HepG2 (cell line): Measurements from ENCODE around the gene ETF1. TPM values are rescaled to one million over a fixed set of nuclear protein-coding genes. Genes with fewer than 3 reads are reported as not detected.
A peak's percentile ranks its signal among the peaks of the same experiment; 100 is the strongest.

Experiments used
- CBFB ChIP-seq: sonication (generic); formaldehyde crosslinking; IDR thresholded peaks from 2 replicates; pipeline ENCODE4 v1.4.0; 2020; ENCODE audit warnings: missing genetic modification reagents
- CCDC6 ChIP-seq: sonication (generic); formaldehyde crosslinking; IDR thresholded peaks from 2 replicates; pipeline ENCODE4 v1.8.1; 2022; ENCODE audit warnings: mild to moderate bottlenecking, missing genetic modification reagents, moderate library complexity
- CENPT ChIP-seq: sonication (generic); formaldehyde crosslinking; IDR thresholded peaks from 2 replicates; pipeline ENCODE4 v1.8.0; 2022; ENCODE audit warnings: low read depth, mild to moderate bottlenecking, moderate library complexity, missing genetic modification reagents
- ELF4 ChIP-seq: sonication (generic); formaldehyde crosslinking; IDR thresholded peaks from 2 replicates; pipeline ENCODE4 v1.5.0; 2020; ENCODE audit warnings: missing genetic modification reagents, mild to moderate bottlenecking, moderate library complexity, borderline replicate concordance
- EP300 ChIP-seq, 3 experiments: sonication (generic) in 1 of 3; formaldehyde crosslinking in 1 of 3; IDR thresholded peaks; 2 replicates each; pipeline versions ENCODE4 v1.5.1 to v1.6.1; 2011 to 2020; ENCODE audit warnings: low read depth in 2 of 3, low read length in 2 of 3, borderline replicate concordance in 1 of 3, improper control_type of control experiment in 1 of 3, mild to moderate bottlenecking in 1 of 3, missing genetic modification reagents in 1 of 3, moderate library complexity in 1 of 3
- HOXD1 ChIP-seq: sonication (generic); formaldehyde crosslinking; IDR thresholded peaks from 2 replicates; pipeline ENCODE4 v1.5.0; 2020; ENCODE audit warnings: missing genetic modification reagents
- JARID2 ChIP-seq: sonication (generic); formaldehyde crosslinking; IDR thresholded peaks from 2 replicates; pipeline ENCODE4 v1.8.1; 2023; ENCODE audit warnings: missing genetic modification reagents, inconsistent platforms; ENCODE audit not compliant: insufficient replicate concordance
- JUND ChIP-seq: sonication (generic); formaldehyde crosslinking; IDR thresholded peaks from 2 replicates; pipeline ENCODE4 v1.8.0; 2022; ENCODE audit warnings: mild to moderate bottlenecking, missing genetic modification reagents
- MXD4 ChIP-seq: IDR thresholded peaks from 2 replicates; pipeline ENCODE4 v1.6.1; 2016; ENCODE audit warnings: mild to moderate bottlenecking, missing biosample characterization, missing genetic modification reagents
- NCOA5 ChIP-seq: sonication (generic); formaldehyde crosslinking; IDR thresholded peaks from 2 replicates; pipeline ENCODE4 v1.4.0; 2020; ENCODE audit warnings: missing genetic modification reagents
- NFE2L1 ChIP-seq: sonication (generic); formaldehyde crosslinking; IDR thresholded peaks from 2 replicates; pipeline ENCODE4 v1.4.0; 2020; ENCODE audit warnings: missing genetic modification reagents, mild to moderate bottlenecking, borderline replicate concordance
- PHF20 ChIP-seq: sonication (generic); formaldehyde crosslinking; IDR thresholded peaks from 2 replicates; pipeline ENCODE4 v1.5.0; 2020; ENCODE audit warnings: mild to moderate bottlenecking, missing genetic modification reagents
- PLRG1 ChIP-seq: fragments of 450-650 bp; conservative IDR thresholded peaks from 2 replicates; pipeline ENCODE4 v1.6.1; 2016
- SMYD3 ChIP-seq: sonication (generic); formaldehyde crosslinking; IDR thresholded peaks from 2 replicates; pipeline ENCODE4 v1.8.1; 2023; ENCODE audit warnings: mild to moderate bottlenecking, missing genetic modification reagents
- ZBTB20 ChIP-seq: sonication (generic); formaldehyde crosslinking; IDR thresholded peaks from 2 replicates; pipeline ENCODE4 v1.8.1; 2023; ENCODE audit warnings: missing genetic modification reagents, low read depth, mild to moderate bottlenecking, borderline replicate concordance
- ZNF160 ChIP-seq: sonication (generic); formaldehyde crosslinking; IDR thresholded peaks from 2 replicates; pipeline ENCODE4 v1.8.0; 2022; ENCODE audit warnings: mild to moderate bottlenecking, inconsistent platforms, missing genetic modification reagents
- ZNF232 ChIP-seq: sonication (generic); formaldehyde crosslinking; IDR thresholded peaks from 2 replicates; pipeline ENCODE4 v1.4.0; 2020; ENCODE audit warnings: missing genetic modification reagents, borderline replicate concordance
- ZNF256 ChIP-seq: sonication (generic); formaldehyde crosslinking; conservative IDR thresholded peaks from 2 replicates; pipeline ENCODE4 v1.4.0; 2020; ENCODE audit warnings: missing genetic modification reagents
- ZNF446 ChIP-seq: sonication (generic); formaldehyde crosslinking; IDR thresholded peaks from 2 replicates; pipeline ENCODE4 v1.5.0; 2020; ENCODE audit warnings: mild to moderate bottlenecking, missing genetic modification reagents
- ZNF484 ChIP-seq: sonication (generic); formaldehyde crosslinking; IDR thresholded peaks from 2 replicates; pipeline ENCODE4 v1.5.1; 2020; ENCODE audit warnings: mild to moderate bottlenecking, low read depth, missing genetic modification reagents, borderline replicate concordance
- ZNF83 ChIP-seq: sonication (generic); formaldehyde crosslinking; IDR thresholded peaks from 2 replicates; pipeline ENCODE4 v1.4.0; 2020; ENCODE audit warnings: missing genetic modification reagents, mild to moderate bottlenecking, borderline replicate concordance
- ZSCAN12 ChIP-seq: sonication (generic); formaldehyde crosslinking; IDR thresholded peaks from 2 replicates; pipeline ENCODE4 v1.9.0; 2021; ENCODE audit warnings: mild to moderate bottlenecking, missing genetic modification reagents
- polyA plus RNA-seq, 8 experiments: library from polyadenylated mRNA; depleted of rRNA in 3 of 8; stranded (reverse) in 7 of 8; unstranded in 1 of 8; fragments of >200 nt; fragmentation: Illumina TruSeq in 4 of 8; extraction: Trizol in 4 of 8; gene quantifications; 2 replicates each; pipeline versions ENCODE4 v1.2.1 to v1.2.3, GENCODE V29; 2011 to 2016; ENCODE audit warnings: low read depth in 4 of 8, missing spikeins in 1 of 8, mixed read lengths in 1 of 8; ENCODE audit not compliant: insufficient read depth in 1 of 8
- total RNA-seq, 5 experiments: library from RNA; depleted of rRNA; stranded (reverse); fragments of >200 nt; fragmentation: Illumina TruSeq; extraction: Trizol; gene quantifications; 2 replicates each; pipeline ENCODE4 v1.2.3, GENCODE V29; 2016; ENCODE audit warnings: low read depth in 1 of 5
- TF ChIP-seq, protein P1 (sequence below): sonication (generic); formaldehyde crosslinking; IDR thresholded peaks from 2 replicates; pipeline ENCODE4 v1.8.0; 2022; ENCODE audit warnings: mild to moderate bottlenecking, missing genetic modification reagents, moderate library complexity
- TF ChIP-seq, protein P2 (sequence below): sonication (generic); formaldehyde crosslinking; IDR thresholded peaks from 2 replicates; pipeline ENCODE4 v1.9.0; 2021; ENCODE audit warnings: missing genetic modification reagents, mild to moderate bottlenecking, borderline replicate concordance
- TF ChIP-seq, protein P3 (sequence below): sonication (generic); formaldehyde crosslinking; IDR thresholded peaks from 2 replicates; pipeline ENCODE4 v1.5.0; 2020; ENCODE audit warnings: missing genetic modification reagents
- TF ChIP-seq, protein P4 (sequence below): sonication (generic); formaldehyde crosslinking; IDR thresholded peaks from 2 replicates; pipeline ENCODE4 v1.4.0; 2020; ENCODE audit warnings: low read depth, mild to moderate bottlenecking, missing genetic modification reagents

Gene ETF1
- total and polyA plus RNA-seq, 2 of the 13 experiments (the other 11 are each of a cell fraction or from before 2014, with no cell fraction given): 52.1 to 184 TPM

DNA sequence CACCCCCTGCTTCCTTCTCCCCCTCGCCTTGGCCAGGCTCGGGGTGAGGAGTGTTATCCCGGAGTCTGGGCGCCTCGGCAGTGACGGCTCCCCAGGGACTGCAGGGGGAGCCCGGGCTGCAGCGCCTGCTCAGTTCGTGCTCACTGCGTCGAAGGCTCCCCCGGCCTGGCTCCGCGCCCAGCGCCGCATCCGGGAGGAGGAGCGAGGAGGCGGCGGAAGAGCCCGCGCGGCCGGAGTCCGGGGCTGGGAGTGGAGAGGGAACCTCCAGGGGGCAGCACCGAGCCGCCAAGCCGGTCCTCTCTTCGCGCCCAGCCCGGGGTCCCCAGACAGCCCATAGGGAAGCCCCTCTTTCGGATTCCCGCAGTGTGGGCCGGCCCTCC lies 79.0 kb downstream of the ETF1 start (continued):
- TF ChIP-seq ZNF83: no peak
- TF ChIP-seq ZBTB20 (CRISPR knock-in tag): 0 out of 2 replicates have a peak, but pooled peaks have one; percentile 18
- TF ChIP-seq, protein P1, sequence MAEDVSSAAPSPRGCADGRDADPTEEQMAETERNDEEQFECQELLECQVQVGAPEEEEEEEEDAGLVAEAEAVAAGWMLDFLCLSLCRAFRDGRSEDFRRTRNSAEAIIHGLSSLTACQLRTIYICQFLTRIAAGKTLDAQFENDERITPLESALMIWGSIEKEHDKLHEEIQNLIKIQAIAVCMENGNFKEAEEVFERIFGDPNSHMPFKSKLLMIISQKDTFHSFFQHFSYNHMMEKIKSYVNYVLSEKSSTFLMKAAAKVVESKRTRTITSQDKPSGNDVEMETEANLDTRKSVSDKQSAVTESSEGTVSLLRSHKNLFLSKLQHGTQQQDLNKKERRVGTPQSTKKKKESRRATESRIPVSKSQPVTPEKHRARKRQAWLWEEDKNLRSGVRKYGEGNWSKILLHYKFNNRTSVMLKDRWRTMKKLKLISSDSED: no peak
- TF ChIP-seq, protein P2, sequence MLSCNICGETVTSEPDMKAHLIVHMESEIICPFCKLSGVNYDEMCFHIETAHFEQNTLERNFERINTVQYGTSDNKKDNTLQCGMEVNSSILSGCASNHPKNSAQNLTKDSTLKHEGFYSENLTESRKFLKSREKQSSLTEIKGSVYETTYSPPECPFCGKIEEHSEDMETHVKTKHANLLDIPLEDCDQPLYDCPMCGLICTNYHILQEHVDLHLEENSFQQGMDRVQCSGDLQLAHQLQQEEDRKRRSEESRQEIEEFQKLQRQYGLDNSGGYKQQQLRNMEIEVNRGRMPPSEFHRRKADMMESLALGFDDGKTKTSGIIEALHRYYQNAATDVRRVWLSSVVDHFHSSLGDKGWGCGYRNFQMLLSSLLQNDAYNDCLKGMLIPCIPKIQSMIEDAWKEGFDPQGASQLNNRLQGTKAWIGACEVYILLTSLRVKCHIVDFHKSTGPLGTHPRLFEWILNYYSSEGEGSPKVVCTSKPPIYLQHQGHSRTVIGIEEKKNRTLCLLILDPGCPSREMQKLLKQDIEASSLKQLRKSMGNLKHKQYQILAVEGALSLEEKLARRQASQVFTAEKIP: no peak
- no peak for TF ChIP-seq ZSCAN12
- TF ChIP-seq PLRG1: no peak
- no peak for TF ChIP-seq ZNF232 (CRISPR knock-in tag)
- TF ChIP-seq CENPT (CRISPR knock-in tag): no peak
- TF ChIP-seq CBFB (CRISPR knock-in tag): no peak; the same call in 1 of the 2 replicates
- no peak for TF ChIP-seq ZNF484 (CRISPR knock-in tag)
- TF ChIP-seq CCDC6 (CRISPR knock-in tag): peak; percentile 83
- peak; percentile 53; the same call in 1 of the 2 replicates for TF ChIP-seq MXD4 (CRISPR knock-in tag)
- peak; percentile 33; the same call in 1 of the 2 replicates for TF ChIP-seq PHF20
- no peak for TF ChIP-seq JUND (CRISPR knock-in tag)
- no peak for TF ChIP-seq ZNF160 (CRISPR knock-in tag)
- TF ChIP-seq JARID2 (CRISPR knock-in tag): peak; percentile 68
- peak; percentile 63; the same call in 1 of the 2 replicates for TF ChIP-seq SMYD3 (CRISPR knock-in tag)
- no peak; the same call in 1 of the 2 replicates for TF ChIP-seq ZNF446
- TF ChIP-seq, protein P3, sequence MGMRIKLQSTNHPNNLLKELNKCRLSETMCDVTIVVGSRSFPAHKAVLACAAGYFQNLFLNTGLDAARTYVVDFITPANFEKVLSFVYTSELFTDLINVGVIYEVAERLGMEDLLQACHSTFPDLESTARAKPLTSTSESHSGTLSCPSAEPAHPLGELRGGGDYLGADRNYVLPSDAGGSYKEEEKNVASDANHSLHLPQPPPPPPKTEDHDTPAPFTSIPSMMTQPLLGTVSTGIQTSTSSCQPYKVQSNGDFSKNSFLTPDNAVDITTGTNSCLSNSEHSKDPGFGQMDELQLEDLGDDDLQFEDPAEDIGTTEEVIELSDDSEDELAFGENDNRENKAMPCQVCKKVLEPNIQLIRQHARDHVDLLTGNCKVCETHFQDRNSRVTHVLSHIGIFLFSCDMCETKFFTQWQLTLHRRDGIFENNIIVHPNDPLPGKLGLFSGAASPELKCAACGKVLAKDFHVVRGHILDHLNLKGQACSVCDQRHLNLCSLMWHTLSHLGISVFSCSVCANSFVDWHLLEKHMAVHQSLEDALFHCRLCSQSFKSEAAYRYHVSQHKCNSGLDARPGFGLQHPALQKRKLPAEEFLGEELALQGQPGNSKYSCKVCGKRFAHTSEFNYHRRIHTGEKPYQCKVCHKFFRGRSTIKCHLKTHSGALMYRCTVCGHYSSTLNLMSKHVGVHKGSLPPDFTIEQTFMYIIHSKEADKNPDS: no peak; the same call in 1 of the 2 replicates
- TF ChIP-seq ZNF256 (CRISPR knock-in tag): no peak
- TF ChIP-seq, protein P4, sequence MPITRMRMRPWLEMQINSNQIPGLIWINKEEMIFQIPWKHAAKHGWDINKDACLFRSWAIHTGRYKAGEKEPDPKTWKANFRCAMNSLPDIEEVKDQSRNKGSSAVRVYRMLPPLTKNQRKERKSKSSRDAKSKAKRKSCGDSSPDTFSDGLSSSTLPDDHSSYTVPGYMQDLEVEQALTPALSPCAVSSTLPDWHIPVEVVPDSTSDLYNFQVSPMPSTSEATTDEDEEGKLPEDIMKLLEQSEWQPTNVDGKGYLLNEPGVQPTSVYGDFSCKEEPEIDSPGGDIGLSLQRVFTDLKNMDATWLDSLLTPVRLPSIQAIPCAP: no peak
- TF ChIP-seq HOXD1 (CRISPR knock-in tag): 0 out of 2 replicates have a peak, but pooled peaks have one; percentile 33
- no peak for TF ChIP-seq NFE2L1
- peak in 1 of 2 experiments; percentile 53; a peak in 1 of 4 replicates for TF ChIP-seq EP300 (IDR thresholded peaks at IDR 0.05; ENCODE audit: low read depth in 2 of 2, low read length in 2 of 2)
- TF ChIP-seq EP300 (CRISPR knock-in tag; IDR thresholded peaks at IDR 0.05; ENCODE audit: borderline replicate concordance): no peak
- no peak for TF ChIP-seq NCOA5 (CRISPR knock-in tag)
- no peak; the same call in none of the 2 replicates for TF ChIP-seq ELF4 (CRISPR knock-in tag)
